Ovary (tissue), 3 donors: Measurements from ENCODE around the gene AFF3.

ENCODE experiments used
- POLR2A ChIP-seq: fragments of 450-650 bp; IDR thresholded peaks from one replicate; pipeline ENCODE4 v1.6.1; 2017; ENCODE audit warnings: antibody characterized with exemption, mild to moderate bottlenecking, moderate library complexity
- TF ChIP-seq, protein P1 (sequence below), 3 donors: fragments of 450-650 bp in 2 of 3; fragments of 200-600 bp in 1 of 3; IDR thresholded peaks; one replicate each; pipeline versions ENCODE4 v1.5.1 to v1.8.0; 2016 to 2022; ENCODE audit warnings: antibody characterized with exemption in 3 of 3, mild to moderate bottlenecking in 1 of 3
- donor health status: DM: no; HTN: no; CAD: no.

DNA sequence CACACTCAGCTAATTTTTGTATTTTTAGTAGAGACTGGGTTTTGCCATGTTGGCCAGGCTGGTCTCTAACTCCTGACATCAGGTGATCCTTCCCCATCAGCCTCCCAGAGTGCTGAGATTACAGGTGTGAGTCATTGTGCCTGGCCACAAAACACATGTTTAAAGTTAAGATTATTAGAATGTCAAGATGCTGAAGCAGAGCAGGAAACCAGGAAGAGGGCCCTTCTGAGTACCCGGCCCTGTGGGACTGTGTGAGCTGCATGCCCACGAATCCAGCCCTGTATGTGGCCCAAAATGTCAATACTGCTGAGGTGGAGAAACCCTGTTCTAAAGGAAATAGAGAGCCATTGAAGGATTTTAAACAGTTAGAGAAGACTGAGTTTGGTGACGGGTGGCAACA, 621.6 kb downstream of the AFF3 start:
- TF ChIP-seq, protein P1, sequence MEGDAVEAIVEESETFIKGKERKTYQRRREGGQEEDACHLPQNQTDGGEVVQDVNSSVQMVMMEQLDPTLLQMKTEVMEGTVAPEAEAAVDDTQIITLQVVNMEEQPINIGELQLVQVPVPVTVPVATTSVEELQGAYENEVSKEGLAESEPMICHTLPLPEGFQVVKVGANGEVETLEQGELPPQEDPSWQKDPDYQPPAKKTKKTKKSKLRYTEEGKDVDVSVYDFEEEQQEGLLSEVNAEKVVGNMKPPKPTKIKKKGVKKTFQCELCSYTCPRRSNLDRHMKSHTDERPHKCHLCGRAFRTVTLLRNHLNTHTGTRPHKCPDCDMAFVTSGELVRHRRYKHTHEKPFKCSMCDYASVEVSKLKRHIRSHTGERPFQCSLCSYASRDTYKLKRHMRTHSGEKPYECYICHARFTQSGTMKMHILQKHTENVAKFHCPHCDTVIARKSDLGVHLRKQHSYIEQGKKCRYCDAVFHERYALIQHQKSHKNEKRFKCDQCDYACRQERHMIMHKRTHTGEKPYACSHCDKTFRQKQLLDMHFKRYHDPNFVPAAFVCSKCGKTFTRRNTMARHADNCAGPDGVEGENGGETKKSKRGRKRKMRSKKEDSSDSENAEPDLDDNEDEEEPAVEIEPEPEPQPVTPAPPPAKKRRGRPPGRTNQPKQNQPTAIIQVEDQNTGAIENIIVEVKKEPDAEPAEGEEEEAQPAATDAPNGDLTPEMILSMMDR (IDR thresholded peaks at IDR 0.05), result no peak
- no peak for TF ChIP-seq POLR2A
